MM.1S (cell line): Measurements from ENCODE around the gene EVI5L.

Experiments used
- DNase-seq: peaks from one replicate; pipeline ENCODE4 v3.0.0-alpha.2; 2015
- H2AFZ ChIP-seq: fragments of 300-600 bp; sonication (generic); 2 replicates; pipeline ENCODE4 v1.6.0; 2016; ENCODE audit warnings: antibody characterized with exemption, low read length
- H3F3A ChIP-seq: fragments of 300-600 bp; sonication (generic); 2 replicates; pipeline ENCODE4 v1.6.1; 2016; ENCODE audit warnings: mild to moderate bottlenecking, antibody characterized with exemption, low read length, moderate library complexity, mixed read lengths; ENCODE audit not compliant: insufficient read depth
- H3K27ac ChIP-seq: fragments of 300-600 bp; sonication (generic); 2 replicates; pipeline ENCODE4 v1.5.1; 2016; ENCODE audit warnings: mild to moderate bottlenecking, low read length
- H3K27me3 ChIP-seq: fragments of 300-600 bp; sonication (generic); replicated peaks from 2 replicates; pipeline ENCODE4 v1.6.0; 2016; ENCODE audit warnings: low read length; ENCODE audit not compliant: insufficient read depth
- H3K36me3 ChIP-seq: fragments of 300-600 bp; sonication (generic); replicated peaks from 2 replicates; pipeline ENCODE4 v1.6.1; 2016; ENCODE audit warnings: mild to moderate bottlenecking, low read length, mixed read lengths; ENCODE audit not compliant: insufficient read depth
- H3K4me1 ChIP-seq: fragments of 300-600 bp; sonication (generic); 2 replicates; pipeline ENCODE4 v1.6.1; 2016; ENCODE audit warnings: low read length, mixed read lengths
- H3K4me2 ChIP-seq: fragments of 300-600 bp; sonication (generic); 2 replicates; pipeline ENCODE4 v1.6.0; 2016; ENCODE audit warnings: low read depth, low read length
- H3K4me3 ChIP-seq: fragments of 300-600 bp; sonication (generic); 2 replicates; pipeline ENCODE4 v1.5.1; 2016; ENCODE audit warnings: low read length, mixed read lengths
- H3K79me2 ChIP-seq: fragments of 300-600 bp; sonication (generic); 2 replicates; pipeline ENCODE4 v1.6.1; 2016; ENCODE audit warnings: mixed run types, low read length, mixed read lengths
- H3K9ac ChIP-seq: fragments of 300-600 bp; sonication (generic); 2 replicates; pipeline ENCODE4 v1.6.1; 2016; ENCODE audit warnings: low read length, mixed read lengths
- H3K9me2 ChIP-seq: fragments of 300-600 bp; sonication (generic); replicated peaks from 2 replicates; pipeline ENCODE4 v1.6.1; 2016; ENCODE audit warnings: mild to moderate bottlenecking, low read length, mixed read lengths; ENCODE audit not compliant: insufficient read depth
- H3K9me3 ChIP-seq: fragments of 300-600 bp; sonication (generic); replicated peaks from 2 replicates; pipeline ENCODE4 v1.6.1; 2016; ENCODE audit warnings: mild to moderate bottlenecking, low read length, mixed read lengths; ENCODE audit not compliant: insufficient read depth
- H4K20me1 ChIP-seq: fragments of 300-600 bp; sonication (generic); 2 replicates; pipeline ENCODE4 v1.6.1; 2016; ENCODE audit warnings: mild to moderate bottlenecking, low read length, moderate library complexity, mixed read lengths; ENCODE audit not compliant: insufficient read depth
- CTCF ChIP-seq: fragments of 300-600 bp; sonication (generic); IDR thresholded peaks from 2 replicates; pipeline ENCODE4 v1.5.1; 2016; ENCODE audit warnings: antibody characterized with exemption, low read length, mixed read lengths
- EZH2 ChIP-seq: fragments of 300-600 bp; sonication (generic); optimal IDR thresholded peaks from 2 replicates; pipeline ENCODE3; 2017; ENCODE audit warnings: low read depth, mild to moderate bottlenecking, antibody characterized with exemption, low read length, mixed read lengths
- EZH2phosphoT487 ChIP-seq: fragments of 300-600 bp; sonication (generic); IDR thresholded peaks from 2 replicates; pipeline ENCODE4 v1.6.1; 2018; ENCODE audit warnings: antibody characterized with exemption, low read length

The EVI5L gene

GRCh38 chr19:7818806-7819205 lies 11.2 kb upstream of the EVI5L start:
- Histone ChIP-seq H3K4me1 (0 out of 2 replicates have a peak, but pooled peaks cover 5% of the 10 kb centered on the region), H3K27me3 (peaks cover 86% of the 10 kb centered on the region), H3K79me2 (no peaks in the 10 kb centered on the region), H3K9ac (no peak overlapping the region), H3K9me3 (no peaks in the 10 kb centered on the region), H3K27ac (no peak overlapping the region), H2AFZ (no peak overlapping the region), H3F3A (no peaks in the 10 kb centered on the region), H3K4me2 (no peak overlapping the region), H3K9me2 (no peaks in the 10 kb centered on the region), H4K20me1 (no peaks in the 10 kb centered on the region), H3K4me3 (no peak overlapping the region), H3K36me3 (no peaks in the 10 kb centered on the region)
- DNase-seq: no peak
- no peak for TF ChIP-seq EZH2phosphoT487
- no peak for TF ChIP-seq CTCF
- TF ChIP-seq EZH2: no peak

- no peaks in the 10 kb centered on the region for H3K9me3 ChIP-seq
- H3K79me2 ChIP-seq: no peaks in the 10 kb centered on the region
- no peaks in the 10 kb centered on the region for H4K20me1 ChIP-seq
- H3K4me2 ChIP-seq: no peak overlapping the region
- H3K4me3 ChIP-seq: no peak overlapping the region
- no peaks in the 10 kb centered on the region for H3K36me3 ChIP-seq
- no peak overlapping the region for H3K9ac ChIP-seq
- 0 out of 2 replicates have a peak, but pooled peaks cover 5% of the 10 kb centered on the region for H3K4me1 ChIP-seq
- peaks cover 84% of the 10 kb centered on the region for H3K27me3 ChIP-seq
- DNase-seq: no peak
- TF ChIP-seq CTCF: no peak
- TF ChIP-seq EZH2phosphoT487: no peak
- TF ChIP-seq EZH2: no peak
- no peak overlapping the region for H2AFZ ChIP-seq
- H3F3A ChIP-seq: no peaks in the 10 kb centered on the region
- no peaks in the 10 kb centered on the region for H3K9me2 ChIP-seq
- H3K27ac ChIP-seq: no peak overlapping the region
Measured at GRCh38 chr19:7819337-7819736, 10.7 kb upstream of the EVI5L start.

- Histone ChIP-seq H3K27me3 (peaks cover 84% of the 10 kb centered on the region), H3K9me3 (no peaks in the 10 kb centered on the region), H4K20me1 (no peaks in the 10 kb centered on the region), H3K4me3 (no peak overlapping the region), H3K9ac (no peak overlapping the region), H3K9me2 (no peaks in the 10 kb centered on the region), H3K79me2 (no peaks in the 10 kb centered on the region), H3K4me2 (no peak overlapping the region), H3K36me3 (no peaks in the 10 kb centered on the region), H3F3A (no peaks in the 10 kb centered on the region), H3K4me1 (no peaks in the 10 kb centered on the region), H3K27ac (no peak overlapping the region), H2AFZ (no peak overlapping the region)
- TF ChIP-seq EZH2 (no peak), EZH2phosphoT487 (no peak), CTCF (no peak)
- DNase-seq: no peak
Measured at GRCh38 chr19:7820588-7820987, 9.4 kb upstream of the EVI5L start.
